ENCODE measurements around the gene LIPC. TPM values are rescaled to one million over a fixed set of nuclear protein-coding genes. Genes with fewer than 3 reads are reported as not detected.

Gene LIPC
- total and polyA plus RNA-seq, 2 donors (not counting 3 experiments of a cell fraction or from before 2014, with no cell fraction given) = not detected

- H3K9me1 ChIP-seq (replicated peaks; ENCODE audit: control insufficient read depth, extremely low read depth, insufficient read depth, low read length) = no peaks in the 10 kb centered on the region
- no peak for TF ChIP-seq CTCF (IDR thresholded peaks at IDR 0.05; ENCODE audit: extremely low read depth in 1 of 2, insufficient read depth in 1 of 2, low read depth in 1 of 2, low read length in 2 of 2)
- TF ChIP-seq POLR2A (IDR thresholded peaks at IDR 0.05; ENCODE audit: low read depth, low read length) = no peak
- TF ChIP-seq EZH2 (IDR thresholded peaks at IDR 0.05; ENCODE audit: borderline replicate concordance, low read depth, low read length, severe bottlenecking) = no peak
- TF ChIP-seq JUN (IDR thresholded peaks at IDR 0.05; ENCODE audit: borderline replicate concordance, insufficient read depth, insufficient read length, low read depth) = no peak
- TF ChIP-seq GATA2 (IDR thresholded peaks at IDR 0.05; ENCODE audit: insufficient read depth, insufficient read length, low read depth, low read length) = no peak
- no peak for TF ChIP-seq FOS (IDR thresholded peaks at IDR 0.05; ENCODE audit: borderline replicate concordance, insufficient read depth, low read length)
- no peak for TF ChIP-seq MYC (IDR thresholded peaks at IDR 0.05; ENCODE audit: low read depth, low read length)
- TF ChIP-seq, protein P1, sequence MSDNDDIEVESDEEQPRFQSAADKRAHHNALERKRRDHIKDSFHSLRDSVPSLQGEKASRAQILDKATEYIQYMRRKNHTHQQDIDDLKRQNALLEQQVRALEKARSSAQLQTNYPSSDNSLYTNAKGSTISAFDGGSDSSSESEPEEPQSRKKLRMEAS (IDR thresholded peaks at IDR 0.05; ENCODE audit: insufficient read depth, insufficient read length) = no peak
- no peak for TF ChIP-seq POLR2AphosphoS5 (IDR thresholded peaks at IDR 0.05; ENCODE audit: insufficient read depth, low read depth, low read length)
Observed at GRCh38 chr15:58483376-58483775, 51.6 kb downstream of the LIPC start.

More at GRCh38 chr15:58483376-58483775, 51.6 kb downstream of the LIPC start:
- no peak overlapping the region for H3K4me2 ChIP-seq (ENCODE audit: insufficient read depth, low read length)
- no peak overlapping the region for H3K4me3 ChIP-seq (replicated peaks in 1 of 3; ENCODE audit: insufficient read depth in 1 of 3, low read depth in 1 of 3, low read length in 3 of 3)
- no peaks in the 10 kb centered on the region for H3K36me3 ChIP-seq (ENCODE audit: control insufficient read depth in 2 of 2, extremely low read depth in 1 of 2, insufficient read depth in 2 of 2, low read length in 2 of 2)
- no peaks in the 10 kb centered on the region for H3K27me3 ChIP-seq (ENCODE audit: control insufficient read depth in 2 of 2, insufficient read depth in 2 of 2, low read length in 2 of 2)
- H3K9ac ChIP-seq (replicated peaks; ENCODE audit: extremely low read depth, insufficient read depth, low read length) = no peak overlapping the region
- no peak for FAIRE-seq
- H2AFZ ChIP-seq (ENCODE audit: low read depth, low read length) = no peak overlapping the region
- H3K4me1 ChIP-seq (ENCODE audit: control insufficient read depth, extremely low read depth, insufficient read depth, low read length) = no peaks in the 10 kb centered on the region
- H3K9me3 ChIP-seq (replicated peaks; ENCODE audit: control insufficient read depth, insufficient read depth, low read length) = no peaks in the 10 kb centered on the region
- ChIA-PET POLR2A (no interaction called here), CTCF (interaction anchor here (1.1 kb wide), 1 partner anchor 36 kb away, joined by 3 read pairs; no protein-coding TSS in a partner anchor)
- DNase-seq (ENCODE audit: low read depth, low spot score) = no peak
- BruUV-seq (replicated peaks) = no TSS peak
- dilution Hi-C loops (cut with MboI; ENCODE audit: extremely low pct_ligation_motif_present, low sequenced_read_pairs) = no loop called here
- H3K27ac ChIP-seq (ENCODE audit: insufficient read depth, low read depth, low read length) = no peak overlapping the region
- H3K79me2 ChIP-seq (ENCODE audit: control insufficient read depth, insufficient read depth, low read length) = no peaks in the 10 kb centered on the region
- intact Hi-C loops (cut with micrococcal nuclease) = no loop called here
- H4K20me1 ChIP-seq (replicated peaks; ENCODE audit: control insufficient read depth, extremely low read depth, insufficient read depth, low read length) = no peaks in the 10 kb centered on the region

Measured in endothelial cell of umbilical vein (primary cell).